RPMI8226 (cell line): ENCODE data around the gene AP4B1.
A peak's percentile ranks its signal among the peaks of the same experiment; 100 is the strongest.
"Not testable (repeated sequence)": the region's sequence is repeated elsewhere in the genome, so short reads cannot be mapped to it uniquely, and the experiment has no call there.

Source experiments
- DNase-seq: peaks from one replicate; pipeline ENCODE4 v3.0.0-alpha.2; 2015

Gene AP4B1

GRCh38 chr1:113904674-113905434 lies at the start of gene AP4B1, which contains the start of gene DCLRE1B:
TSS of gene AP4B1 (minus strand) at chr1:113904799. CDS start at chr1:113904717, 82 bp downstream.
TSS of gene DCLRE1B (plus strand) at chr1:113905326. CDS start at chr1:113905587, 261 bp downstream.
- peak; percentile 98 for DNase-seq

GRCh38 chr1:113951719-113952118 lies 47.1 kb upstream of the AP4B1 start:
- no peak for DNase-seq

GRCh38 chr1:113950908-113951307 lies 46.3 kb upstream of the AP4B1 start:
- no peak for DNase-seq

GRCh38 chr1:113949007-113949406 lies 44.4 kb upstream of the AP4B1 start:
- no peak for DNase-seq

DNA sequence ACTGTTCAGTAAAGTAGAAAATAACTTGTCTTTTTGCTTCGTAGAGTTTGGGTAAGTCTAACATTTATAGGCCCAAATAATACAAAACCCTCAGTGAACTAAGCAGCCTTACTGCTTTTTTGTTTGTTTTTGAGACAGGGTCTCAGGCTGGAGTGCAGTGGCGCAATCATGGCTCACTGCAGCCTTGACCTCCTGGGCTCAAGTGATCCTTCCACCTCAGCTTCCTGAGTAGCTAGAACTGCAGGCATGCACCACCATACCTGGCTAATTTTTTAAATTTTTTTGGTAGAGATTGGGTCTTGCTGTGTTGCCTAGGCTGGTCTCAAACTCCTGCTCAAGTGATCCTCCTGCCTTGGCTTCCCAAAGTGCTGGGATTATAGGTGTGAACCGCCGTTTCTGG lies 43.6 kb upstream of the AP4B1 start:
- DNase-seq = not testable (repeated sequence)

GRCh38 chr1:113947388-113948107 lies 42.9 kb upstream of the AP4B1 start:
- no peak for DNase-seq

- DNase-seq = no peak
Measured at GRCh38 chr1:113946678-113947387, 42.2 kb upstream of the AP4B1 start.

- no peak for DNase-seq
Measured at GRCh38 chr1:113946112-113946511, 41.5 kb upstream of the AP4B1 start.

DNA sequence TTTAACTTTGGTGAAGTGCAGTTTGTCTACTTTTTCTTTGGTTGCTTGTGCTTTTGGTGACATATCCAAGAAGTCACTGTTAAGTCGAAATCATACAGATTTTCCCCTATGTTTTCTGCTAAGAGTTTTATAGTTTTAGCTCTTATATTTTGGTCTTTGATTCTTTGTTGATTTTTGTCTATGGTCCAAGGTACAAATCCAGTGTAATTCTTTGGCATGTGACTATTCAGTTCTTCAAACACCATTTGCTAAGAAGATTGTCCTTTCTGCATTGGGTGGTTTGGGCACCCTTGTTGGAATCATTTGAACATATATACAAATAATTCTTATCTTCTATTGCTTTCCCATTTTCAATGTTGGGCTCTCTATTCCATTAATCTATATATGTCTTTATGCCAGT lies 40.7 kb upstream of the AP4B1 start:
- DNase-seq = no peak

DNA sequence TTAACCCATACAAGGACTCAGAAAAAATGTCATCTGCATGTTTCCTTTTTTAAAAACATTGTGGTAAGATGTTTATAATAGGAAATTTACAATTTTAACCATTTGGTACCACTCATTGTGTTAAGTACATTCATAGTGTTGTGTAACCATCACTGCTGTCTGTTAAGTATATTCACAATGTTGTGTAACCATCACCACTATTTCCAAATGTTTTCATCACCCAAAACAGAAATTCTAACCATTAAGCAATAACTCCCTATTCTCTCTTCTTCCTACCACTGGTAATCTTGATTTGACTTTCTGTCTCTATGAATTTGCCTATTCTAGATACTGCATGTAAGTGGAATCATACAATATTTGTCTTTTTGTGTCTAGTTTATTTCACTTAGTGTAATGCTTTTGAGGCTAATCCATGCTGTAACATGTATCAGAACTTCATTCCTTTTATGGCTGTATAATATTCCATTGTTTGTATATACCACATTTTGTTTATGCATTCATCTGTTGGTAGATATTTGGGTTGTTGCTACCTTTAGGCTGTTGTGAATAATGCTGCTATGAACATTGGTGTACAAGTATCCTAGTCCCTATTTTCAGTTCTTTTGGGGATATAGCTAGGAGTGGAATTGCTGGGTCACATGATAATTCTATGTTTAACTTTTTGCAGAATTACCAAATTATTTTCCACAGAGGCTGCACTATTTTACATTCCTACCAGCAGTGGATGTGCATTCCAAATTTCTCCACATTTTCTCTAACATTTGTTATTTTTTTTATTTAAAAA lies 38.6 kb upstream of the AP4B1 start:
- no peak for DNase-seq

DNA sequence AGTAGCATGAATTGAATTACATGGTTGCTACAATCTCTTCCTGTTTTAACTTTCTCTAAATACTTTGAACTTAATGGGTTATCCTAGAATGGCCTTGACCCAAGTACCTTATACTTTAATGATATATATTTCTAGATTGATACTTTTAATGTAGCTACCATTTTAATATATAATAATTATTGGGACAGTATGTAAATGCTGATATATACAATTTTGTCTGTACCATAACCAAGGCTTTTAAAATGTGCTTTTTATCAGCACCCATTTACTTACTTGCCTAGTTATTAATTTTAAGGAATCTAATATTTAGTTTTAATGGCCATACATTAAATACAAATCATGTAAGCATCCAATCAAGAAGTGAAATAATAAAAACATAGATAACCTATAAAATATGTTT lies 37.9 kb upstream of the AP4B1 start:
- no peak for DNase-seq

DNA sequence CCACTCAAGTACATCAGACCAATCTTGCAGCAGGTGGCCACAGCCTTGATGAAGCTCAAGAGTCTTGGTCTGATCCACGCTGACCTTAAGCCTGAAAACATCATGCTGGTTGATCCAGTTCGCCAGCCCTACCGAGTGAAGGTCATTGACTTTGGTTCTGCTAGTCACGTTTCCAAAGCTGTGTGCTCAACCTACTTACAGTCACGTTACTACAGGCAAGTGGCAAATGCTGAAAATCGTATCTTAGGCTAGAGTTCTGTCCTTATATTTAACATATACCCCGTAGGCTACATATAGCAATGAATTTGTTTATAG lies 36.6 kb upstream of the AP4B1 start:
- no peak for DNase-seq

DNA sequence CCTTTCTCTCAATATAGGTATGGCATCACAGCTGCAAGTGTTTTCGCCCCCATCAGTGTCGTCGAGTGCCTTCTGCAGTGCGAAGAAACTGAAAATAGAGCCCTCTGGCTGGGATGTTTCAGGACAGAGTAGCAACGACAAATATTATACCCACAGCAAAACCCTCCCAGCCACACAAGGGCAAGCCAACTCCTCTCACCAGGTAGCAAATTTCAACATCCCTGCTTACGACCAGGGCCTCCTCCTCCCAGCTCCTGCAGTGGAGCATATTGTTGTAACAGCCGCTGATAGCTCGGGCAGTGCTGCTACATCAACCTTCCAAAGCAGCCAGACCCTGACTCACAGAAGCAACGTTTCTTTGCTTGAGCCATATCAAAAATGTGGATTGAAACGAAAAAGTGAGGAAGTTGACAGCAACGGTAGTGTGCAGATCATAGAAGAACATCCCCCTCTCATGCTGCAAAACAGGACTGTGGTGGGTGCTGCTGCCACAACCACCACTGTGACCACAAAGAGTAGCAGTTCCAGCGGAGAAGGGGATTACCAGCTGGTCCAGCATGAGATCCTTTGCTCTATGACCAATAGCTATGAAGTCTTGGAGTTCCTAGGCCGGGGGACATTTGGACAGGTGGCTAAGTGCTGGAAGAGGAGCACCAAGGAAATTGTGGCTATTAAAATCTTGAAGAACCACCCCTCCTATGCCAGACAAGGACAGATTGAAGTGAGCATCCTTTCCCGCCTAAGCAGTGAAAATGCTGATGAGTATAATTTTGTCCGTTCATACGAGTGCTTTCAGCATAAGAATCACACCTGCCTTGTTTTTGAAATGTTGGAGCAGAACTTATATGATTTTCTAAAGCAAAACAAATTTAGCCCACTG lies 36.0 kb upstream of the AP4B1 start:
- no peak for DNase-seq

GRCh38 chr1:113938192-113938591 lies 33.6 kb upstream of the AP4B1 start:
- no peak for DNase-seq

DNA sequence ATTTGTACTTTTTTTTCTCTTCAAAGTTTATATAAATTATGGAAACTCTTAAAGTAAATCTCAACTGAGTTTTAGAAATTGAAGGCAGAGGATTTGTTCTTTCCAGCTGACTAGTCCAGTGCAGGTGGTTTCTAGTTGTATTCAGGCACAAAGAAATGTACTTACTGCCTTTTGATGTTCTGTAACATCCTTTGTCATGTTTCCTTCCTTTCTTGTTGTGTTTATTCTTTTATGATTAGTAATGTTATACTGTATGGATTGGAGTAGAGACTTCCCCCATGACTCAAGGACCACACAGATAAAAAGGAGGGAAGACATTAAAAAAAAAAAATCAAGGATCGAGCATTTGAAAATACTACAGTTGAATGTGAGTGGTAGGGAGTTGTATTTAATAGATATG lies 32.5 kb upstream of the AP4B1 start:
- no peak for DNase-seq

GRCh38 chr1:113935970-113936369 lies 31.4 kb upstream of the AP4B1 start:
- DNase-seq = no peak

DNA sequence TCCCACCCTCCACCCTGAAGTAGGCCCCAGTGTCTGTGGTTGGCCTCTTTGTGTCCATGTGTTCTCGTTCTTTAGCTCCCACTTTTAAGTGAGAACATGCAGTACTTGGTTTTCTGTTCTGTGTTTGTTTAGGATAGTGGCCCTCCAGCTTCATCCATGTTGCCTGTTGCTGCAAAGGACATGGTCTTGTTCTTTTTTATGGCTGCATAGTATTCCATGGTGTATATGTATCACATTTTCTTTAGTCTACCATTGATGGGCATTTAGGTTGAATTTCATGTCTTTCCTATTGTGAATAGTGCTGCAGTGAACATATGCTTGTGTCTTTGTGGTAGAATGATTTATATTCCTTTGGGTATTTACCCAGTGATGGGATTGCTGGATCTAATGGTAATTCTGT lies 30.6 kb upstream of the AP4B1 start:
- DNase-seq = no peak

GRCh38 chr1:113934511-113935055 lies 30.0 kb upstream of the AP4B1 start:
- no peak for DNase-seq

- DNase-seq = no peak
Measured at GRCh38 chr1:113934006-113934405, 29.4 kb upstream of the AP4B1 start.

DNA sequence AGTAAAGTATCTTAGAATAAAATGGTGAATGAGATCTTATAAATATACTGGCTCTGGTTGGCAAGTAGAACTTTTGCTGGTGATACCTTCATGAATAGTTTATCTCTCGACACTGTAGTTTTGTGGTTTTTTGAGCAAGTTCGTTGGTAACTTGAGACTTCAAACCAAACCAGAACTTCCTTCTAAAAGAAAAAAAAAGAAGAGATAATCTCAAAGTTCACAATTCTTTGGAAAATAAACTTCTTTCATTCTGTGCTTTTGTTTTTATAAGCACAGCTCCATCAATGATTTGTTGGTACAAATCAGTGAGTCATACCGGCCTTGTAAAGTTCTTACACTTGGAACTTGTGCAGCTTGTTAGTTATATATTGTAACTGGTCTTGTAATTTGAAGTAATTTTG lies 26.9 kb upstream of the AP4B1 start:
- no peak for DNase-seq

DNA sequence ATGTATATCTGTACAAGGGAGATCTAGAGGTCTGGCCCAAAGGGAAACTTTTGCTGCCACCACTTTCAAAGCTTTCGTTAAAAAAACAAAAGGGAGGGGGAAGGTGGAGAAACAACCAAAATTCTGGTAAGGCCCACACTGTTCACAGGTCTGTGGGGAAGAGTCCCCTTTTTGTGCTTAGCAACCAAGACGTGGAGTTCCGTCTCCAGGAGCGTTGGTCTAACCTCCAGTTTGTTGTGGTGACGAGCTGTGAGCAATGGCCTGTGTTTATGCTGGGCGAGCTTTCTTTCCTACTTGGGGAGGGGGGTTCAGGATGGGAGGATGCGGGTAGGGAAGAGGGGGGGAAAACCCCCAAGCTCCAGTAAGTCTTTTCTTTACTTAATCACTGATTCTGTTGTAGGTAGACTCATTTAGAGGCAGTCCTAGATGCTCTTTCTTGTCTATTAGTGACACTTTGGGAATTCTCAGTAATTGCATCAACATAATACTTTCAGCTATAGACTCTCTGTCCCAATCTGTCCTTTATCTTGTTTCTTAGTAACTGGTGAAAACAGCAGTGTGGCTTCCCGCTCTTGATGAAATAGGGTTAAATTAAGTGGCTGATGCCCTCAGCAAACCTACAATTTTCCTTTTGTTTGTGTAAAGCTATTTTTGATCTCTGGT lies 26.0 kb upstream of the AP4B1 start:
- DNase-seq = peak; percentile 58
